IPS-11a (cell line): ENCODE measurements around the gene ALG6.
"Not testable (repeated sequence)": the region's sequence is repeated elsewhere in the genome, so short reads cannot be mapped to it uniquely, and the experiment has no call there.

Source experiments
- H3K4me3 ChIP-seq: one replicate; pipeline ENCODE4 v1.5.1; 2013; ENCODE audit warnings: low read depth, low read length, control low read depth

ALG6 gene

DNA sequence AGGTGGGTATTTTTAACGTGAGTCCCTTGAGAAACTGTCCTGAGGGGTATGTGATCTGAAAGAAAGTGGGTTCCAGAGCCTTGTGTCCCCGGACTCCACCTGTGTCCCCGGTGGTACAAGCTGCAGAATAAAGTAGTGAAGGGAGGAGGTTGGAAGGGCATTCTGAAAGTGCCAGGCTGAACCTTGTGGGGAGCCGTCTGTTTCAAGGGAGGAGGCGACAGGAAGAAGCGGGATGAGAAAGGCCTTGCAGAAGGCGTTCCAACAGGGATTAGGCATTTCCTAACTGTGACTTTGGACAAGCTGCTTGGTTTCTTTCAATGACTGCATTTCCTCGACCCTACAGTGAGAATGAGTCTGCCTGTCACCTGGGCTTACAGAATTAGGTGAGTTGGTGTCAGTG lies 39.3 kb upstream of the ALG6 start:
- no peak overlapping the region for H3K4me3 ChIP-seq

DNA sequence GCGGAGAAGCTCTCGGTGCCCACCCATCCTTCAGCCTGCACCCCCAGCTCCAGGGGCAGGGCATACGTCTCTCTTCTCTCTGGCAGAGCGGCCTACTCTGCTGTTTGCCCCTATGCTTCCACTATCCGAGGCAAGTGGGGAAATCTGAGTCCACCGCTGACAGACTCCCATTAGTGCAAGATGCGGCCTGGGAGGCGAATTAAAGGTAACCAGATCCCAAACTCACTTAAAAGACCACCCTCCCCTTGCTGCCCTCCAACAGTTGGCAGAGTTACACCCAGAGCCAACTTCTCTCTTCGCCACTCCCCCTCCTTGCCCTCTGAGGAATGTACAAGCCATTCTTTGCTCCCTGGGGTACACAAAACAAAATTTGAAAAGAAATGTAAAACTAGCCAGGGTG lies 38.6 kb upstream of the ALG6 start:
- no peak overlapping the region for H3K4me3 ChIP-seq

DNA sequence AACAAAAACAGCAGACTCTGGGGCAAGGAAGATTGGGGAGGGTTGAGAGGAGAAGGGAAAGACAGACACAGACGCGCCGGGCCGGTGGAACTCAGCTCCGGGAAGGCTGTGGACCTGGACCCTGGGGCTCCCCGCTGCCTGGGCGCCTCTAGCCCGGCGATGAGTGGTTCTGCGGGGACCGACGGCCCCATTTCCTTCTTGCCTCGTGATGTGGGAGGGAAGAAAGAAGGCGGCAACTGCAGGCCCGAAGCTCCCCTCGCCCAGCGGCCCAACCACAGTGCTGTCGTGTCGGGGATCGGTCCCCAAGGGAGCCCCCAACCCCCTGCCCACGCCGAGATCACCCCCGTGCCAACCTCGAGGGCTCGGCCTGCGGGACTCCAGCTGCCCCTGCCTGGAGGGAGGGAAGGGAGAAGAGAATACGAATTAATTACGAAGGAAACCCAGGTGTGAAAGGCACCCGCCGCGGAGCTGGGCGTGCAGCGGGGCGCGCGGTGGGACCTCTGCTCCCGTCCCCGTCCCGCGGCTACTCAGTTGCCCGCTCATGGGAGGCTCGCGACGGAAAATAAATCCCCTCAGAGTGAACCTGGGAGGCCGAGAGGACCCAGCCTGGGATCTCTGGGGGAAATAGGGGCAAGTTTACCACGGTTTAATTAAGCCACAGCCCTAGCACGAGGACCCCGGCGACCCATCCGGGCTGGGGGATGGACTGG lies 37.7 kb upstream of the ALG6 start:
- H3K4me3 ChIP-seq, result peak overlapping the region; percentile 25

DNA sequence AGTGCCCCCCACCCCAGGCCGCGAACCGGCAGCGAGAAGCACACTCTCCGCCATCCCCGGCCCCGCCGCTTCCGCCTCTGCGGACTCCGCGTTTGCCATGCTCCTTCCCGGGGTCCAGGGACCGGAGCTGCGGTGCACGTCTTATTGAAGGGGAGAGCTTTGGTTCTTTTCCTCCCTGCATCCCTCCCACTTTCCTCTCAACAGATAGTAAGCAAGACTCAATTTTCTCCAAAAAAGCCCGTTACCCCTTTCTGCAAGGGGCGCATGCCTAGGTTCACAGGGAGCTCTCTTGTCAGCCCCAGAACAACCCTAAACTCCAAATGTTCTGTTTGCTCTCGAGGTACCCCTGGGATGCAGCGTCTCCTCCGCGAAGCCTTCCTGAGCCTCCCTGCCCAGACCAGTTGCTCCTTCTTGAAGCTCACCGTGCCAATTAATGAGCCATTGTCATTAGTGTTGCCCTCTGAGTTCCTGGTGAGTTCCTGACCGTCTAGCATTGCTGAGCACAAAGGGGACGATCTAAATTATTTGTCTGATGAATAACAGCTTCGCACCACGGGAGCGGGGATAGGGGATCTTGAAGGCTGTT lies 37.0 kb upstream of the ALG6 start:
- H3K4me3 ChIP-seq, result peak overlapping the region; percentile 25

DNA sequence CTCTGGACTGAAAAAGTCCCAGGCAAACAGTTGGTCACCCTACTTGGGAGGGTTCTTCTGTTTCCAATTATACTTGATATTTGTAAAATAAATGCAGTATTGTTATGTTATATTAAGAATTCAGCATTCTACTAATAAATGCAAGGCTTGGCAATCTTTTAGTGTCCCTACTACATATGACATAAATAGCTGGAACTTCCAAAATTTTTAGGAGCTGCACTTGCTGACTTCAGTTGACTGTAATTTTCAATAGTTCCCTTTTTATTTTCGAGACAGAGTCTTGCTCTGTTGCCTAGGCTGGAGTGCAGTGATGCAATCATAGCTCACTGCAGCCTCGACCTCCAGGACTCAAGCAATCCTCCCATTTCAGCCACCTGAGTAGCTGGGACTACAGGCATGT lies 25.0 kb upstream of the ALG6 start:
- H3K4me3 ChIP-seq, result no peak overlapping the region

DNA sequence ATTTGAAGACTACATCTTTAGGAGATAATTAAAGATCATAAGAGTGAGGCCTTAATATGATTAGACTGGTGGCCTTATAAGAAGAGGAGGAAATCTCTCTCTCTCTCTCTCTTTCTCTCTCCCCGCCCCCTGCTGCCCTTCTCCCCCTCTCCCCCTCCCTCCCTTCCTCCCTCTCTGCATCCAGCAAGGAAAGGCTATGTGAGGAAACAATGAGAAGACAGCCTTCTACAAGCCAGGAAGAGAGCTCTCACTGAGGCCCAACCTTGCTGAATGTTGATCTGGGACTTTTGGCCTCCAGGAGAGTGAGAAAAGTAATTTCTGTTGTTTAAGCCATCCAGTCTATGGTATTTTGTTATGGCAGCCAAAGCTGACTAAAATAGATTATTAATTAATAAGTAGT lies 23.5 kb upstream of the ALG6 start:
- H3K4me3 ChIP-seq, result no peak overlapping the region

DNA sequence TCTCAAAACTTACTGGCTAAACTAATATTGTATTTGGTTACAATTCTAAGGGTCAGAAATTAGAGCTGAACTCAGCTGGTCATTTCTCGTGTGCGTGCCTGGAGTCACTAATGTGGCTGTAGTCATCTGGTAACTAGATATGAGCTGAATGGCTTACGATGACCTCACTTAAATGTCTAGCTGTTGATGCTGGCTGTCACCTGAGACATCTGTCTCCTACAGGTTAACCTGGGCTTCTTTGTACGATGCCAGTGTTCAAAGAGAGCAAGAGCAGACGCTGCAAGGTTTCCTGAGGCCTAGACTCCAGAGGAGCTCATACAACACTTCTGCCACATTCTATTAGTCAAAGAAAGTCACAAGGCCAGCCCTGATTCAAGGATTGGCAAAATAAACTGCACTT lies 17.1 kb upstream of the ALG6 start:
- H3K4me3 ChIP-seq, result no peak overlapping the region

DNA sequence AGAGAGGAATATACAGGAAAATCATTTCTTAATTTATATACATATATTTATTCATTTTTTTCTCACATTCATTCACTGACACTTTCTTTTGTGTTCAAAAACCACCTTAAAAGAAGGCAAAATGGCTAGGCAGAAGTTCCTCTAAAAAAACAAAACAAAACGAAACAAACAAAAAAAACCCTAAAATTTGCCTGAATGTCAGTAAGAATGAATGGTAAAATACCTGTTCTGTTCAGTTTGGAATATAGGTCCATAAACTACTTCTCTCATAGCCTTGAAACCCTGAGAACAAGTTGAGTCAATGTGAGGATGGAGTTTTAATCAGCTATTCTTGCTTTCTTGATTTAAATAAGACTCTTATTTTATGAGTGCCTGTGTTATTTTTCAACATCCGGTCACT lies 14.7 kb upstream of the ALG6 start:
- H3K4me3 ChIP-seq, result no peak overlapping the region

DNA sequence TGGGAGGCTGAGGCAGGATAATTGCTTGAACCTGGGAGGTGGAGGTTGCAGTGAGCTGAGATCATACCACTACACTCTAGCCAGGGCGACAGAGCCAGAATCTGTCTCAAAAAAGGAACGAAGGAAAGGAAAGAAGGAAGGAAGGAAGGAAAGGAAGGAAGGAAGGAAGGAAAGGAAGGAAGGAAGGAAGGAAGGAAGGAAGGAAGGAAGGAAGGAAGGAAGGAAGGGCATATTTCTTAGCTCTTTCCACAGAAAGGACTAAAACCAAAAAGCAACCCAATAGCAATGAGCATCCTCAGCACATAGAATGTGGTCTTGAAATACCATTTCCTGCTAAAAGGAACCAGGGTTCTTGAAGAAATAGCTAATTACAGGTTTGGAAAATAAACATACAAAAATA lies 11.2 kb upstream of the ALG6 start:
- not testable (repeated sequence) for H3K4me3 ChIP-seq

DNA sequence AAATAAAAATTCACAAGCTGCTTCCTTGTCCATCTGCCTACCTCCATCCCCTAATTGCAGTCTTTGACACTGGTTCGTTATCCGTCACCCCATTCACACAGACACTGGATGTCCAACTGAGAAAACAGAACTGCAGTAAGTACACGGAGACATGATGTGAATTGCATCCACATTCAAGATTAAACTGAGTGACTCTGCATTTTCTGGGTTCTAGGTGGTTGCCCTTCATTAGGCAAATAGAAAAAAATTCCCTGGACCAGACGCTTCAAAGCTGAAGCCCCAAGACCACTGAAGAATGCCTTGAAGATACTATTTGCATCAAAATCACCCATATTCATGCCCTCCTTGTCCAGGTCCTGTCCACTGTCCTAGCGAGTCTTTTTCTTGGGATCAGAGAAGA lies 7.9 kb upstream of the ALG6 start:
- no peak overlapping the region for H3K4me3 ChIP-seq

DNA sequence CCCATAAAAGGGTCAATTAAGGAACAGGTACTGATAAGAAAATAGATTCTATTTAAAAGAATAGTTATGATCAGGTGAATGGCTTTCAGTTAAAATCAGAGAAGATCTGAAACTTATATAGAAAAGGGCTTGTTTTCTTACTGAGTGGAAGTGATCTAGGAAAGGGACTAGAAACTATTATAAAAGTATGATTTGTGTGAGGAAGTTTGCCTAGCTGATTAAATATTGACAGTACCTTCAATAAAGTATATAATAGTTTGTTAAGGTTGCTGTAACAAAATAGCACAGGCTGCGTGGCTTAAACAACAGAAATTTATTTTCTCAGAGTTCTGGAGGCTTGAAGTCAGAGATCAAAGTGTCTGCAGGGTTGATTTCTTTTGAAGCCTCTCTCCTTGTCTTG lies 5.4 kb upstream of the ALG6 start:
- H3K4me3 ChIP-seq, result no peak overlapping the region

DNA sequence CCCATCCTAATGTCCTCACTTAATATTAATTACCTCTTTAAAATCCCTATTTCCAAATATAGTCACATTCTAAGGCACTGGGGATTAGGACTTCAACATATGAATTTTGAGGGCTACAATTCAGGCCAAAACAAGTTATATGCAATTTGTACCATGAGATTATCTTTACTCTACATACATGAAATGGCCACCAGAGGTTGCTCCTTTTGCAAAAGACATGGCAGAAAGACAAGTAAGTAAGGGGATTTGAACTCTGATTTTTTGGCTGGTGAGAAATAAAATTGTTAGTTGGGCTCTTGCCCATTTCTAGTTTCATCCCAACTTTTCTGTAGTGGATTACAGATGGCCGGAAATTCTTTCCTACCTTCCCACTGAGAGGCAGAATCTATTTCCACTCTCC lies 4.8 kb upstream of the ALG6 start:
- H3K4me3 ChIP-seq, result no peak overlapping the region

DNA sequence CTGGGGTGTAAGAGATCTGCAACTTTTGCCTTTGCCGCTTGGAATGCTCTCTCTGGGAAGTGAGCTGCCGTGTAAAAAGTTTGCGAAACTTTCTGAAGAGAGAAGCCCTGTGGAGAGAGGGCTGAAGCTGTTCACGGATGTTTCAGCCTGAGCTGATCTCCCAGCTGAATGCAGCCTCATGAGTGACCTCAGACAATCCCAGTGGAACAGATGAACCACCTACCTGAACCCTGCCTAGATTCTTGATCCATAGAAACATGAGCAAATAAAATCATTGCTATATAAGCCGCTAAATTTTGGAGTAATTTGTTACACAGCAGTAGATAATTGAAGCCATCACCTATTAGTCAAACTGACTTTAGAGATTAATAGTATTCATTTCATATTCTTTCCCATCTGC lies 4.4 kb upstream of the ALG6 start:
- no peak overlapping the region for H3K4me3 ChIP-seq

DNA sequence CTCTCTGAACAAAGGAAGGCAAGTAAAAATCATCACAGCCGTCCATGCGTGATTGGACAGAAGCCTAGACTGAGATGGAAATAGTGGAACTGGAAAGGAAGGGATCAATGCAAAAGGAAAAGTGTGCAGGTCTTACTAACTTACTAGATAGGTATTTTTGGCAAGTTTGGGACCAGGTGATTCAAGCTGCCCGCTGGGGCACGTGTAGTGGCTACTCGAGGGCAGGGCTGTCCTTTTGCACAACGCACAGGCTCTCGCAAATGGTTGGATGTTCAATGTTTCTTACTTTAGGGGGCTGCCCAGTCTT lies 566 bp upstream of the ALG6 start:
- H3K4me3 ChIP-seq, result no peak overlapping the region

DNA sequence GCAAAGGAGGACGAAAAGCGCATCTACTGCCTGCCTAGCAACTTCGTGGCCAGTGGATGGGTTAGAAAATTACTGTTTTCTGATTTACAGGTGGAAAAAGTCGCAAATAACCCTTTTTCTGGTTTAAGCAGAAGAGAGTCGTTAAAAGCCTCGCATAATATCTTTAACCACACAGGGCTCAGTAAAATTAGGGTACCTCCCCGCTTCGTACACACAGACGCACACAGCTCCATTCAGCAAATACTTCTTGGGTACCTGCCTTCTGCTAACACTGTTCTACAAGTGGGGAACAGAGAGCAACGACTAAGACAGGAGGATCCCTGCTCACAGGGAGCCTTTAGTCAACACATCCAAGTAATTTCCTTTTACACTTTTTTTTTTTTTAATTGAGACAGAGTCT lies 704 bp downstream of the ALG6 start:
- H3K4me3 ChIP-seq, result peak overlapping the region; percentile 94

DNA sequence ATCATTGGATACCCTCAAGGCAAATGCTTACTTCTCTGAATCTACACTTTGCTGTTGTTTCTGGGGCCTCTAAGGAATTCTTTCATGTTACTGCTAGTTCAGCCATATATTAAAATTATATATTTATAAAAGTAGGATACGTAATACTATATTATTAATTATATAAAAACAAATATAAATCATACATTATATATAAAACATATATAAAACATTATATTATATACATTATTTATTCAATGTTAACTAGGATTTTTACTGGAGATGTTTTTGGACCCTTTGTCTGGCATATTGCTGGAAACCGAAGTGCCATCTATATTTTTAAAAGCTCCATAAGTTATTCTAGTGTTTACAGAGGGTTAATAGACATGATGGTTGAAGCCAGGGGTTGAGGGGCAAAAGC lies 12.2 kb downstream of the ALG6 start:
- no peak overlapping the region for H3K4me3 ChIP-seq

DNA sequence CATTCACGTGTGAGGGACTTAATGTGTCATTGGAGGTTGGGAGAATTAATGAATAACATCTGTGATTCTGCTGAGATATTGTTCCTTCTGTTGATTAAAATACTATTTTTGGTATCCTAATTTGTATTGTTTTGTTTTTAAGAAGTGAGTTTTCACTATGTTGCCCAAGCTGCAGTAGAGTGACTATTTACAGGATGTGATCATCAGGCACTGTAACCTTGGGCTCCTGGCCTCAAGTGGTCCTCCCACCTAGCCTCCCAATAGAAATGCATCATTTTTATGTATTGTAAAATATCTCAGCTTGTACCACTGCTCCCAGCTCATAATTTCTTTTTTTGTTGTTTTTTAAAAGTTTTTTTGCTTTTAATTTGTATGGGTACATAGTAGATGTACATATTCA lies 14.3 kb downstream of the ALG6 start:
- H3K4me3 ChIP-seq, result no peak overlapping the region

DNA sequence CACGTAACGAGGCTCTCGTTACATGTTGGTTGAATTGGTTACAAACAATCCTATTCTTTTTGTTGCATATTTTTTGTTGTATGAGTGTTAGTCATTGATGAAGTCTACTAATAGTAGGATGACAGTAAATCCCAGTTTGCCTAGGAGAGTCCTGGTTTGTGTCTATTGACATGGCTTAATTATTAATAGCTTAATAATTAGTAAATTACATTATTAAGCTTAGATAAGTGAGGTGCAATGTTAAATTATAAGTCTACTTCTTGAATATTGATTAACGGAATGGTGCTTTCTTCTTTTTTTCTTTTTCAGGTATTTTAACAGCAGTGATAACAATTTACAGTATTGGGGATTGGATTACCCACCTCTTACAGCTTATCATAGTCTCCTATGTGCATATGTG lies 34.5 kb downstream of the ALG6 start:
- no peak overlapping the region for H3K4me3 ChIP-seq

DNA sequence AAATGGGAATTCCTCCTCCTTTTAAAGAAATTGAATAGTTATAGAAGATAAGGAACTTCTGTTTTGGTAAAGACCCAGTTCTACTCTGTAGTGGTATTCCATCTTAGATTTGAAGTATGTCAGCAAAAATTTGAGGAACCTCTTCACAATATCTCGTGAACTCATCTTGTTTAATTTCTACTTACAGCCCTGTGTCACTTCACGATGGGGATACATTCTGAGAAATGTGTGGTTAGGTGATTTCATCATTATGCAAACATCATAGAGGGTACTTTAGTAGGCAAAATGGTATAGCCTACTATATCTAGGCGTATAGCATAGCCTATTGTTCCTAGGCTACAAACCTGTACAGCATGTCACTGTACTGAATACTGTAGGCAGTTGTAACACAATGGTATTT lies 36.0 kb downstream of the ALG6 start:
- H3K4me3 ChIP-seq, result no peak overlapping the region

DNA sequence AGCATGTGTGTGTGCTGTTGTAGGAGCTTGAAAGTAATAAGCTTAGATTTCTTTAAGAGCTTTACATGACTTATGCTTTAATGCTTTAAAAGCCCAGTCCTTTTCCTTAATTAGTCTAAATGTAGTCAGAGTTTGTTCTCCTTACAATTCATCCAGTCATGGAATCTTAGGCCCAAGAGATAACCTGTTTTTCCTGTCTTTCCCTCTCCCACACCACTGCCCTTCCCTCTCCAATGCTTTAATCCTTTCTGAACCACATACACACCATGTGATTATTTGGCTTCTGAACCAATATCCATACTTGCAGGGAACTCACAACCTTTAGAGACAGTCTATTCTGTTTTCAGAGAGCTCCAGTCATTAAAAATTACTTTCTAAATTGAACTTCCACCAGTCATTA lies 37.6 kb downstream of the ALG6 start:
- H3K4me3 ChIP-seq, result no peak overlapping the region

DNA sequence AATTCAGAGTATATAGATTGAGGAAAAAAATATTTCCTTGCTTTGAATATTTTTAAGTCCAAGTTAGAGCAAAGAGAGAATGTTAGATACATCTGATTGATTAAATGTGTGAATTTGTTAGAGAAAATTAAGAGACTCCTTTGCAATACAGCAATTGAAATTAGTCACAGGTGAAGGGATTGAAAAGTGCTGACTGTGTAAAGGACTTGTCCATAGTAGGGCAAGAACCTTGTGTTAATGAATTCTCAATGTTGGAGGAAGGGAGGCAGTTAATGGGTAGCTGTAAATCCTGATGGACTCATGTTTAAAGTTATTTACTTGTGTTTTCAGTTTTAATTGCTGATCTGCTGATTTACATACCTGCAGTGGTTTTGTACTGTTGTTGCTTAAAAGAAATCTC lies 38.6 kb downstream of the ALG6 start:
- H3K4me3 ChIP-seq, result no peak overlapping the region

DNA sequence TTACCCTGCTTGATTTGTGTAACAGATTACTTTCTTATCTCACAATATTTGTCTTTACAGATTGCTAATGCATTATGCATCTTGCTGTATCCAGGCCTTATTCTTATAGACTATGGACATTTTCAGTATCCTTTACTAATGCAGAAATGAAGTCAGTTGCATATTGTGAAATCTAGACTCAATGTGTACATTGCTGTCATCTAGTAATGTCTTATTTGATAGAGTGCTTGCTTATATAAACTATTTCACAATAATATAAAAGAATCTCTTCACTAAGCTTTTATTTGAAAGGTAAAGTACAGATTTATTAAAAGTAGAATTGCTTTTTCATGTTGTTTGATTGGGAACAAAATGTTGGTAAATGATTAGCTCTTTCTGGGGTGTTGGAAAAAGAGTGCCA lies 39.6 kb downstream of the ALG6 start:
- no peak overlapping the region for H3K4me3 ChIP-seq

DNA sequence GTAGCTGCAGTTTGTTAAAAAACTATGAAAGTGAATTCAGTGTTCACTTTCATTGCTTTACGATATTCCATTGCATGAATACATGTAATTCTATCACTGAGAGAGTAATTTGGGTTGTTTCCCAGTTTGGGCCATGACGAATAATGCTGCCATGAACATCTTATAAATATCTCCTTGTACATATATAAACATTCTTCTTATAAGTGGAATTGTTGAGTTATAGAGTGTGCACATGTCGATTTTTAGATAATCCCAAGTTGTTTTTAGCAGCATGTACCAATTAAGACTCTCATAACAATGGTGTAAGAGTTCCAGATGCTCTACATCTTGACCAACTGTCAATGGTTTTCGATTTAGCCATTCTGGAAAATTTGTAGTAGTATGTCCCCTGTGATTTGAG lies 40.9 kb downstream of the ALG6 start:
- H3K4me3 ChIP-seq, result no peak overlapping the region
